T follicular helper cell (primary cell): ENCODE data around the gene CPE.
A peak's percentile ranks its signal among the peaks of the same experiment; 100 is the strongest.
"Not testable (repeated sequence)": the region's sequence is repeated elsewhere in the genome, so short reads cannot be mapped to it uniquely, and the experiment has no call there.

Experiments used
- DNase-seq: peaks from one replicate; pipeline ENCODE4 v3.0.0-alpha.2; 2020; ENCODE audit warnings: low read depth
- total RNA-seq, 2 experiments: gene quantifications; one replicate each; lab custom pipeline; 2026; lab: John Stamatoyannopoulos, UW

The CPE gene
- total RNA-seq, result 0.09 to 0.48 reads per million in 2 experiments

DNA sequence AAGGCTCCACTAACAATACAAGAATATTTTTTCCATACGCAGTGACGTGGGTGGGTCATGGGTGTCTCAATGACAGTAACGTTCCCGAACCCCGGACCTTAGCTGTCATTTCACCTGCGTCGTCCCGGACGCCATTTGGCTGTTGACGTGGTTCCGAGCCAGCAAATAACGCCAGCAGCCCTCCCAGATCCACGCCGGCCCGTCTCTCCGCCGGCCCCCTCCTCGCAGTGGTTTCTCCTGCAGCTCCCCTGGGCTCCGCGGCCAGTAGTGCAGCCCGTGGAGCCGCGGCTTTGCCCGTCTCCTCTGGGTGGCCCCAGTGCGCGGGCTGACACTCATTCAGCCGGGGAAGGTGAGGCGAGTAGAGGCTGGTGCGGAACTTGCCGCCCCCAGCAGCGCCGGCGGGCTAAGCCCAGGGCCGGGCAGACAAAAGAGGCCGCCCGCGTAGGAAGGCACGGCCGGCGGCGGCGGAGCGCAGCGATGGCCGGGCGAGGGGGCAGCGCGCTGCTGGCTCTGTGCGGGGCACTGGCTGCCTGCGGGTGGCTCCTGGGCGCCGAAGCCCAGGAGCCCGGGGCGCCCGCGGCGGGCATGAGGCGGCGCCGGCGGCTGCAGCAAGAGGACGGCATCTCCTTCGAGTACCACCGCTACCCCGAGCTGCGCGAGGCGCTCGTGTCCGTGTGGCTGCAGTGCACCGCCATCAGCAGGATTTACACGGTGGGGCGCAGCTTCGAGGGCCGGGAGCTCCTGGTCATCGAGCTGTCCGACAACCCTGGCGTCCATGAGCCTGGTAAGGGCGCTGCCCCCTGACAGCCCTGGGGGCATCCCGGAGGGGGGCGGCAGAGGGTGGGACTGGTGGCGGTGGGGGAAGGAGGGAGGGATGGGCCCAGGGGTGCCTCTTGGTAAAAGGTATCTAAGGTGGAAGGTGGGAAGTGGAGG is at the start of gene CPE:
TSS of gene CPE (plus strand) at position 264 of the 933 bp plus-strand sequence. CDS start at position 478, 214 bp downstream.
- DNase-seq, result peak; percentile 19

DNA sequence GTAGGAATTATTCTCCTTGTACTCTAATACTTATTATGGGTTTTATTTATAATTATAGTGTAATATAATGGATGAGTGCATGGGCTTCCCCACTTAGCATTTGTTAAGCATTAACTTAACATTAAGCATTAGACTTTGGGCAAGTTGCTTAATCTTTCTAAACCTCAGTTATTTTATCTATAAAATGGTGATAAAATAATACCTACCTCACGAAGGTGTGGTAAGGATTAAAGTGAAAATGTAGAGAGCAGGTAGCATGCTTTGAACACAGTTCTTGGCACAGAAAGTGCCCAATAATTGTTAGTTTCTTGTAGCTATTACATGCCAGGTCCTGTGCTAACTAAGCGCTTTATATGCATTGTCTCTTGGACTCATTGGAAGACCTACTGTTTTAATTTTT is 48.7 kb upstream of the CPE start:
- DNase-seq, result no peak

DNA sequence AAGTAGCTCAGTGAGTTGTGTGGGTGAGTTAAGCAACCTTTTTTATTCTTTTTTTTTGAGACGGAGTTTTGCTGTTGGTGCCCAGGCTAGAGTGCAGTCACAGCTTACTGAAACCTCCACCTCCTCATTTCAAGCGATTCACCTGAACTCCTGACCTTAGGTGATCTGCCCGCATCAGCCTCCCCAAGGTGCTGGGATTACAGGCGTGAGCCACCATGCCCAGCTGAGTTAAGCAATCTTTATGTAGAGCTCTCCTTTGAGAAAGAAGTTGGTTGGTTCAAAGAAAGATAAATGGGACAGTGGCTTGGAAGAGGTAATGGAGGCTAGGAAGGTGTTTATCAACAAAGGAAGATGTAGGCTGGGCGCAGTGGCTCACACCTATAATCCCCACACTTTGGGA is 48.1 kb upstream of the CPE start:
- DNase-seq, result no peak

DNA sequence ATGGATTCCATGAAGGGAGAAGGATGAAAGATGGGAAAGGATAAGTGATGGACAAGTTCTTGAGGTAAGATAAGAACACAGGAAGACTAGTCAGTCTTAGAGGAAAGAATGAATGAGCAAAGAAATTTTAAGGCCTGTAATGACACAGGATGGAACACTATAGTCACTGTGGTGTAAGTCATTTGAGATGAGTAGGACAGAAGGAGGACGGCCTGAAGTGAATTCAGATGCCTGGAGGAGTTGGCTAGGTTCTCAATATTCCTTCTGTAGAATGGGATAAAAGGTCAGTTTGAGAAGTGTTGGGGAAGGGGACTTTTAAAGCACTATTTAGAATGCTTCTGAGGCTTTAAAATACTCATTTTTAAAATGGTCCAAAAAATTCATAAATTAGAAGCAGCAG is 47.4 kb upstream of the CPE start:
- DNase-seq, result no peak

DNA sequence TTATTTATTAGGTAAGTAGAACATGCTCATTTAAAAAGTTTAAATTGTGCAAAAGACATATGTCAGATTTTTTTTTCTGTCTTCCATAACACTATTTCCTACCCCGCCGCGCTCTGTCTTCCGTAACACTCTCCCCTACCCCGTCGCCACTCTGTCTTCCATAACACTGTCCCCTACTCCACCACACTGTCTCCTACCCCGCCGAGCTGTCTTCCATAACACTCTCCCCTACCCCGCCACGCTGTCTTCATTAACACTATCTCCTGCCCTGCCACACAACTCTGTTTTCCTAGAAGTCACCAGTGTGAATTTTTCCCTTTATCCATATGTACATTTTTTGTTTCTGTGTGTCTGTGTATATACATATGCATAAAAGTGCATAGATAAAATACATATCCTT is 47.0 kb upstream of the CPE start:
- DNase-seq, result no peak

DNA sequence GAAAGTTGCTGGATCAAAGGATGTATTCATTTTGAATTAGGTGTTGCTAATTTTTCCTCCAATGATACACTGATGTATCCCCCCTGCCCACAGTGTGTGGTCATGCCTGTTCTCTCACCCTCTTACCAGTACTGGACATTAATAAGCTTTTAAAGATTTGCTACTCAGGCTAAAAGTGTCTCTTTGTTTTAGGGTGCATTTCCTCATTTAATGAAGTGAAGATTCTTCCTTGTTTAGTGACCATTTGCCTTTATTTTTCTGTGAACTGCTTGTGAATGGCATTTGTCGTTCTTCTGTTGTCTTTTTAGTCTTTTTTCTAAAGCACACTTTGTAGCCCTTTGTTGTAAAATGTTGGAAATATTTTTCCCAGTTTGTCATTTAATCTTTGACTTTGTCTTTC is 46.3 kb upstream of the CPE start:
- no peak for DNase-seq

DNA sequence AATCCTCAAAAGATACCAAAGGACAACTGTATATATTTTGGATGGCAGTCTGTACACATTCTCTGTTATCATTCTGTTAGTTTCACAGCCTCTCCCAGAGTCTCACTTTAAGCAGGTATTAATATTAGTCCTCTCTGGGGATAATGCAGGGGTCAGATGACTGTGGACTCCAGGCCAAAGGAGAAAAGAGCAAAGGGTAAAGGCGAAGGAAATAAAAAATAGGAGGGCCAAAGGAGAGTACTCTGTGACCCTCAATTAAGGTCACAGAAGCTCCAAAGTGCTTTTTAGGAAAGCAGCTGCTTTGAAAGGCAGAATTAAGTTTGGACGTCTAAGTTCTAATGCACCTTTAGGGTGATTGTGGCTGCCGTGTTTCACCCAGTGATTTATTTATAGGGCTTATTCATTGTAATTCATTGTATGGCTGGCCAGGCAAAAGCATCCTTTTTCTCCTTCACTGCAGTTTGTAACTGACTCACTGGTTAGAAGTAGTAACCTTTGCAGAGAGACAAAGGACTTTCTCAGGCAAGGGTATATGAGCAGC is 43.6 kb upstream of the CPE start:
- no peak for DNase-seq

DNA sequence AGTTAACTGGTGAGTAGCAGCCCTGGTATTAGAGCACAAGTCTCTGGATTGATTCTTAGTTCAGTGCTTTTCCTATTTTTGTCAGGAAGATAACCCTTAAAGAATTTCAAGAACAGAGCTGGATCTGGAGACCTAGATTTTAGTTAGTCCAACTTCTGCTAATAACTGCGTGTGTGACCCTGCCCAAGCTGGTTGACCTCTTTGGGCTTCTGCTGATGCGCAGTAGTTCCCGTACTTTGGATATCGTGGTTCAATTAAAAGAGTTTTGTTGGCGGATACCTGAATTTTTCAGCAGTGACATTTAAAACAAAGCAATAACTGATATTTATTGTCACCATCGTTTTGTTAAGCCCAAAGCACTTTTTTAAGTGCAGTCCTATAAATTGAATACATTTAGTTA is 42.1 kb upstream of the CPE start:
- no peak for DNase-seq

DNA sequence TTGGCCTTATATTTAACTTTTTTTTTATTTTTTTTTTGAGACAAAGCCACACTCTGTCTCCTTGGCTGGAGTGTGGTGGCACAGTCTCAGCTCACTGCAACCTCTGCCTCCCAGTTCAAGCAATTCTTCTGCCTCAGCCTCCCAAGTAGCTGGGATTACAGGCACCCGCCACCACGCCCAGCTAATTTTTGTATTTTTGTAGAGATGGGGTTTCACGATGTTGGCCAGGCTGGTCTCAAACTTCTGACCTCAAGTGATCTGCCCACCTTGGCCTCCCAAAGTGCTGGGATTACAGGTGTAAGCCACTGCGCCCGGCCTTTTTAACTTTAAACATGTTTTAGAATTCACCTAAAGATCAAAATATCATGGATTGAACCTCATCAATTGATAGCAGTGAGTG is 36.5 kb upstream of the CPE start:
- DNase-seq, result not testable (repeated sequence)

DNA sequence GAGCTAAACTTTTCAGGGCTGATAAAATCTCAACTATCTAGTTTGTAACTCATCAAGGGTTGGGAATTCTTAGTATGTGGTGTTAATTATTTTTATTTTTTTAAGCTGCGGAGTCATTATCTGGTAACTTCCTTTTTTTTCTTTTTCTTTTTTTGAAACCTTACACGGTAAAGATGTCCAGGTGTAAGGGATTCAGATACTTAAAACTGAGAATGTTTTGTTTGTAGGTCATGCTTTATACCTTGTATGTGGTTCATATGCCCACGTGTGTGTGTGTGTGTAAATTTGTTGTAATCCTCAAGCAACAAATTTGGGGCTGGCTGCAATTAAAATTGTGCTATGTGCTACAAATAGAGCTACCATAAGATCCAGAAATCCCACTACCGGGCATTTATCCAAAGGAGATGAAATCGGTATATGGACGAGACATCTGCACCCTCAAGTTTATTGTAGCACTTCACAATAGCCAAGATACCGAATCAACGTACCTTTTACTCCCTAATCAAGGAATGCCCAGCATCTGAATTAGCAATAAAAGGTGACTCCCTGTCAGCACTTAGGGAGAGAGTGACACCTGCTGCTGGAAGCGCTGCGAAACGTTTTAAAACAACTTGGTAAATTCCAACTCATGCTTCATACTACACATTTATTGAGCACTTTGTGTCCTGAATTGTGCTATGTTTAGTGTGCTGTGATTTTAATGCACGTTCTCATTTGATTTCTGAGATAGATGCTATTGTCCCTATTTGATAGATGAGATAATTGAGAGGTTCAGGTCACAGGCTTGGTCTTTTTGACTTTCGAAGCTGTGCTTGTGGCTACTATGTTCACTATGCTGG is 35.2 kb upstream of the CPE start:
- no peak for DNase-seq

DNA sequence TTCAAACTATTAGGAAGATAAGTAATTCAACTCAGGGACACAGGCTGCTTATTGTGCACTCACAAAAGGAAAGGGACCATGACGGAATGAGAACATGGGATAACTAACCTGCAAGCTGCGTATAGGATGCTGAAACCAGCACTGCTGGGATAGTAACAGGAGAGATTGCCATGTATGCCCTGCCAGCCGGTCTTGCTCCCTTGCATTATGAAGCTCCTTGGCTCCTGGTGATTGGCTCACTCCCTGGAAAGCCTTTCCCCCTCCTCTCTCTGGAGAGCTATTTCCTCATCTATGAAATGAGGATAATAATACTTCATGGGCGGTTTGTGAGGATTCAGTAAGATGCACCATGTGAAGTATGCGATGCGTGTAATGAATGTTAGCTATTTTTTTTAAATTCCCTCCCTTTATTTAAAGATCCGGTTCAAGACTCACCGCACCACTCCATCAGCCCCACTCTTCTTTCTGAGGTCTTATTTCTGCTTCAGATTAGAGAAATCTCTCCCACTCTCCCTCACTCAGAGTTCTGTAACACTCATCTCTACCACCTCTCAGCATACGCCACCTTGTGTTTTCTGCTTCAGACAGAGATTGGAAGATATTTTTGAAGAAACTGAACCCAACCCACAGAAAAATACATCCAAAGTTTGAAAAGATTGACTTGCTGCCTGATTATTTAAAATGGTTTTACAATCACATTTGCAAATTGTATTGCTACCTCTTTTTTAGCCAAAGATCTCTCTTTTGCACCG is 33.0 kb upstream of the CPE start:
- DNase-seq, result no peak

DNA sequence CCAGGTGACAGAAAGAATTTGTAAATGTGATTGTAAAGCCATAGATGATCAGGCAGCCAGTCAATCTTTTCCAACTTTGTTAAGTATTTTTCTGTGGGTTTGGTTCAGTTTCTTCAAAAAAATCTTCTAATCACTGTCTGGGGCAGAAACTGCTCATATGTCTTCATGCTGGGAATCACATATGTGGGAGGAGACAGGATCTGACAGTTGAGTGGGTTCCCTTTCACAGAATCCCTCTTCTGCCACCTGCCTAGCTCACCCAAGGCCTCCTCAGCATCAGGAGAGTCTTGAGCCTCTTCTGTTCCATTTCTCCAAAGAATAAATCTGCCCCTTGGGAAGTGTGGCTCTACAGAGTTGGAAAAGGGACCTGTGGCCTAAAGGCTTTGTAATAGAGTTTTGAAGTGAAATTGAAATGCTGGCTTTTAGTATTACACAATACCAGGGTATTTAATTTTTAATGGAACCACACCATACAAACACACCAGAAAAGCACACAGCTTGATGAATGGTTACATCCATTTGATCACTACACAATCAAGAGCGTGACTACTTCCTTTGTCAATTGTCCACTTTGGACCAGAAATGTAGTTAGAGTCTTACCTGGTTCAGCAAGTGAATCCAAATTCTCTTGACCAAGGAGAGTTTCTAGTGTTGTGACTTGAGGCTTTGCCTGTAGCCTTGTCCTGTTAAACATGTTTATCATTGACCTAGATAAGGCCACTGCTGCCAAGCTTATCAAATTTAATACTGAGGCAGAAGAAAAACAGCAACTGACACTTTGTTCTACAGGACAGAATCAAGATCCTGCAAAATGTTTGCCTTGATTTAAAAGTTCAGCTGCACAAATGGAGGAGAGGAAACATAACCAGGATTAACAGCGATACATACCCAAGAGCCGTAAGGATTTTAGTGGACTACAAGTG is 30.9 kb upstream of the CPE start:
- no peak for DNase-seq

DNA sequence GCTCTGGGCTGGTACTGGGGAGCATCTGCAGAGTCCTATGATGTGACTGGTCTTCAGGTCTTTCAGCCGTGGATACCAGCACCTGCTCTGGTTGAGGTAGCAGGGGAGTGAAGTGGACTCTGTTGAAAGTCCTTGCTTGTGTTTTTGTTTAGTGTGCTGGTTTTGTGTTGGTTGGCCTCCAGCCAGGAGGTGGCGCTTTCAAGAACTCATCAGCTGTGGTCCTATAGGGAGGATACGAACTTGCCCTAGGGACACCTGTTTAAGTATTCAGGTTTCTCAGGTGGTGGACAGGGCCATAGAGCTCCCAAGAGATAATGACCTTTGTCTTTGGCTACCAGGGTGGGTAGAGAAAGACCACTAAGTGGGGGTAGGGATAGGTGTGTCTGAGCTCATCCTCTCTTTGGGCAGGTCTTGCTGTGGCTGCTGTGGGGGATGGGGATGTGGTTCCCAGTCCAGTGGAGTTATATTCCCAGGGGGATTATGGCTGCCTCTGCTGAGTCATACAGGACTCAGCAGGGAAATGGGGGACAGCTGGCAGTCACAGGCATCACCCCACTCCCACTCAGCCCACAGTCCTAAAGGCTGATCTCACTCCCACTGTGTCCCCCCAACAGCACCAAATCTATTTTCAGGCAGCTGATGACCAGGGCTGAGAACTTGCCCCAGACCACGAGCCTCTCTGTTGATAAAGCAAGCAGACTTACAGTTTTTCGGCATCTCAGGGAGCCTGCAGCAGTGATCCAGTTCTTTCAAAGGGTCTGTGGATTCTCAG is 27.3 kb upstream of the CPE start:
- no peak for DNase-seq

DNA sequence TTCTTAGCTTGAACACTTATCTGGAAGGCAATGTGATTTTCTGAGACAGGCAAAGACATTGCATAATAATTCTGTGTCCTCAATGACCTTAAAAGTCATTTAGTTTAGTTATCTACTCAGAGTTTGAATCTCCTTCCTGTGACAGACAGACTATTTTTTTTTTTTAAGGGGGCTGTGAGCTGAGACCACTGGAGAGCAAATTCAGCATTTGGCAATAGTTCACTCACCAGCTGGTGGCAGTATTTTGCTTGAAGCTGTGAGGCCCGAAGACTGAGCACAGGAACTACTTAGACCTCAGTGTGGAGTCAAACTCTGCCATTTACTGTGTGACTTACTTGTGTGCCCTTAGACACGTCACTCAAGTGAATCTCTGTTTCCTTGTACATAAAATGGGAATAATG is 22.9 kb upstream of the CPE start:
- no peak for DNase-seq

DNA sequence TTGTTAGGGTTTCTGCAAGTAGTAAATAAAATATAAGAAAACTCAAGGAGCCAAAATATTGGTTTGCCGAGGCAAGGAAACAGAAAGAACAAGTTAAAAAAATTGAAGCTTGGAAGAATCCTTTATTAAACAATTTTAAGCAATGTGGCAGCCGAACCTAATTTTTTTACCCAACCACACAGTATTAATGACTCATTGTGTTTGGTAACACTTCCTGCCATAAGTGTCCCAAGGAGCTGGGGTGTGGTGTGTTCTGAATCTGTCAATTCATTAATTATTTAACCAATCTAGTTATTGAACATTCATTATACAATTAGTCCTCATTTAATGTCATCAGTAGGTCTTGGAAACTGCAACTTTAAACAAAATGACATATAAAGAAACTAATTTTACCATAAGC is 19.3 kb upstream of the CPE start:
- DNase-seq, result no peak

DNA sequence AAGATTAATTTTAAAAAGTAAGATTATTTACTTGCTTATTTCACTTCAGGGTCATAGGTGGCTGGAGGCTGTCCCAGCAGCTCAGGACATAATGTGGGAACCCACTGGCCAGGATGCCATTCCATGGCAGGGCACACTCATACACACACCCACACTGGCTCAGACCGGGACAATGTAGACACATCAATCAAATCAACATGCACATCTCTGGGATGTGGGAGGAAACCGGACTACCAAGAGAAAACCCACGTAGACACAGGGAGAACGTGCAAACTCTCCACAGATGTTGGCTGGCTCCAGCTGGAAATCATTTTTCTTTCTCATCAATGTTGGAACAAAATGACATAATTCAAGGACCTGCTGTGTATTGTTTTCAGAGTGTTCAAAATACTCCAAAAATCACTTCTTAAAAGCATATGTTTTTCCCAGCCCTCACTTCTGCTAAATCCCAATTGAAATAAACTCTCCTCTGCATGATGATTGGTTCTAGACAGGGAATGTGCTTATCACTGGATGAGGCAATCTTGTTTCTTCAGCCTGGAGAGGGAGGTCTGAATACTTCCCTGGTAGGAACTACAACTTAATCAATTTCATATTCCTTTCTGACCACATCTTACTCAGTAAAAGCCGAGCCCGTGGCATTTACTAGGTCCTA is 18.6 kb upstream of the CPE start:
- no peak for DNase-seq

DNA sequence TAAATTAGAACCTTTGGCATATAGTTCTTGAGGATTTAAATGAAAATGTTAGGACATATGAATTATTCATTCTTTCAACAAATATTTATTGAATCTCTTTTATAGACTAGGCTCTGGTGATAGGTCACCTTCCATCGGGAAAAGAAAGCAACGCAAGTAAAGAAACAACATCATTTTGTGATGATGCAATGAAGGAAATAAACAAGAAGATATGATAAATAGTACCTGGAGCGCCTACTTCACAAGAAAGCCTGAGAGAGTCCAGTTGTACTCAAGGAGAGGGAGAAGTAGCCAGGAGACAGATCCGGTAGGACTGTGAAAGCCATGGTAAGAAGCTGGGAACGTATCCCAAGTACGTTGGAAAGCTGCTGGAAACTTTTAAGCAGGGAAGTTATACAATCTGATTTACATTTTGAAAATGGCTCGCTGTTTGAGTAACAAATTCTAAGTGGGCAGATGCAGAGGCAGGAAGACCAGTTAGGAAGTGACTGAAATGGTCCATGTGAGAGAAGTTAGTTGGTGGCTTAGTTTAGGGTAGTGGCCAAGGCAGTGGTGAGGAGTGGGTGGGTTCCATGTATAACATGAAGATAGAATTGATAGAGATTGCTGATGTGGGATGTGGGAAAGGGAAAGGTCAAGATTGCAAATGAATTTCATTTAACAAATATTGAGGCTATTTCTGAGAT is 17.7 kb upstream of the CPE start:
- DNase-seq, result no peak

DNA sequence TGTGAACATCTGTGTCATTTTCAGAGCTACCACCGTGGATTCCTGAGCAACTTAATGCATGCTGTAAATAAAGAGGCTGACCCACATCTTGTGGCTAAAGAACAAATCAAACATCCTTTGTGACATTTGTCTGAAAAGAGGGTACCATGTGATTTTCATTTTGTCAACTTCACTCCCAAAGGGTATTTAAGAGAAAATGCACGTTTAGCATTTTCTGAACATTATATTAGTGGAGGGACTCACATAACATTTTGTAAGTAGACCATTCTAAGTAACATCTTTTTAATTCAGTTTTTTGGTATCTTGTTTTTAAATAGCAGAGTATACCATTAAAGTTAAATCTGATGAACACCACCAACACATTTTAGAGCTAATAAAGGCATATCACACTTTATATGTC is 17.0 kb upstream of the CPE start:
- no peak for DNase-seq
